ENCODE data around the gene MSLN.

- TF ChIP-seq CTCF (IDR thresholded peaks at IDR 0.05; ENCODE audit: low read depth, low read length) (no peak), EZH2phosphoT487 (IDR thresholded peaks at IDR 0.05; ENCODE audit: low read depth) (no peak)
These were observed 1.2 kb upstream of the MSLN start for GRCh38 chr16:759110-759910.

Measured in OCI-LY3 (cell line).